Measurements from ENCODE around the gene GULP1.

GULP1 gene

GRCh38 chr2:188322569-188323551 lies 31.2 kb downstream of the GULP1 start:
- Histone ChIP-seq H3K4me3 (no peak overlapping the region), H3K27ac (no peak overlapping the region)
- no peak for DNase-seq (ENCODE audit: low spot score)
- no peak for TF ChIP-seq CTCF (IDR thresholded peaks at IDR 0.05)

GRCh38 chr2:188324067-188324466 lies 32.4 kb downstream of the GULP1 start:
- TF ChIP-seq CTCF (IDR thresholded peaks at IDR 0.05) = no peak
- H3K27ac ChIP-seq = no peak overlapping the region

GRCh38 chr2:188326290-188326668 lies 34.6 kb downstream of the GULP1 start:
- no peak overlapping the region for H3K4me3 ChIP-seq
- no peak for TF ChIP-seq CTCF (IDR thresholded peaks at IDR 0.05)
- no peak for DNase-seq (ENCODE audit: low spot score)
- no peak overlapping the region for H3K27ac ChIP-seq

More at GRCh38 chr2:188324067-188324466, 32.4 kb downstream of the GULP1 start:
- DNase-seq (ENCODE audit: low spot score) = no peak
- H3K4me3 ChIP-seq = no peak overlapping the region

- no peak overlapping the region for H3K4me3 ChIP-seq
- H3K27ac ChIP-seq = no peak overlapping the region
- TF ChIP-seq CTCF (IDR thresholded peaks at IDR 0.05) = no peak
- no peak for DNase-seq (ENCODE audit: low spot score)
Observed at GRCh38 chr2:188326669-188327301, 35.1 kb downstream of the GULP1 start.

- no peak overlapping the region for H3K4me3 ChIP-seq
- no peak overlapping the region for H3K27ac ChIP-seq
- no peak for DNase-seq (ENCODE audit: low spot score)
- no peak for TF ChIP-seq CTCF (IDR thresholded peaks at IDR 0.05)
Observed at GRCh38 chr2:188327518-188328213, 36.0 kb downstream of the GULP1 start.

GRCh38 chr2:188328419-188328818 lies 36.7 kb downstream of the GULP1 start:
- TF ChIP-seq CTCF (IDR thresholded peaks at IDR 0.05) = no peak
- no peak for DNase-seq (ENCODE audit: low spot score)
- Histone ChIP-seq H3K4me3 (no peak overlapping the region), H3K27ac (no peak overlapping the region)

Data from coronary artery (tissue), 2 donors.